Measurements from ENCODE around the gene PGGHG. TPM values are rescaled to one million over a fixed set of nuclear protein-coding genes. Genes with fewer than 3 reads are reported as not detected.

PGGHG gene
- total RNA-seq, 1 experiment from 2014 or later, result 9.5 TPM

- H3K36me3 Mint-ChIP-seq (ENCODE audit: insufficient read depth, unreplicated experiment), result peaks cover 8% of the 10 kb centered on the region
- peaks cover 2% of the 10 kb centered on the region for H3K4me1 Mint-ChIP-seq (ENCODE audit: low read depth, unreplicated experiment)
- no peak for DNase-seq
- CTCF ChIA-PET, result interaction anchor here (0.7 kb wide), 1 partner anchor 61 kb away, joined by 3 read pairs; no protein-coding TSS in a partner anchor
- no peaks in the 10 kb centered on the region for H3K9me3 Mint-ChIP-seq (ENCODE audit: low read depth, unreplicated experiment)
- no TSS peak for BruUV-seq (replicated peaks)
- no peak for TF ChIP-seq CTCF (IDR thresholded peaks at IDR 0.05; ENCODE audit: unreplicated experiment)
- H3K27me3 Mint-ChIP-seq (ENCODE audit: unreplicated experiment), result peaks cover 47% of the 10 kb centered on the region
- intact Hi-C loops (cut with micrococcal nuclease; ENCODE audit: unreplicated experiment), result no loop called here
- no peak overlapping the region for H3K27ac Mint-ChIP-seq (ENCODE audit: unreplicated experiment)
- no peak overlapping the region for H3K4me3 Mint-ChIP-seq (ENCODE audit: low read depth, unreplicated experiment)
These were observed 56.1 kb downstream of the PGGHG start for GRCh38 chr11:344836-345578.

Other genes with a start within 250 kb of the PGGHG start
- gene SCGB1C1, start 96.0 kb upstream of the PGGHG start, total RNA-seq (2022), result not detected in 2 replicates
- 47.8 and 59.0 TPM in 2 replicates for gene BET1L, start 81.7 kb upstream of the PGGHG start, total RNA-seq (2022)
- 73.0 and 84.1 TPM in 2 replicates for gene RIC8A, start 81.4 kb upstream of the PGGHG start, total RNA-seq (2022)
- 19.2 and 19.7 TPM in 2 replicates for gene SIRT3, start 52.8 kb upstream of the PGGHG start, total RNA-seq (2022)
- 165 and 172 TPM in 2 replicates for gene PSMD13, start 52.1 kb upstream of the PGGHG start, total RNA-seq (2022)
- gene NLRP6, start 10.7 kb upstream of the PGGHG start, total RNA-seq (2022), result not detected in 2 replicates
- gene IFITM5, start 10.4 kb downstream of the PGGHG start, total RNA-seq (2022), result not detected in 2 replicates
- gene IFITM2, start 18.7 kb downstream of the PGGHG start, total RNA-seq (2022), result 29.1 and 117 TPM in 2 replicates
- 45.6 and 179 TPM in 2 replicates for gene IFITM1, start 24.9 kb downstream of the PGGHG start, total RNA-seq (2022)
- 264 and 492 TPM in 2 replicates for gene IFITM3, start 31.7 kb downstream of the PGGHG start, total RNA-seq (2022)
- 1.9 and 4.6 TPM in 2 replicates for gene B4GALNT4, start 80.4 kb downstream of the PGGHG start, total RNA-seq (2022)
- gene PKP3, start 105.1 kb downstream of the PGGHG start, total RNA-seq (2022), result 128 and 154 TPM in 2 replicates
- 76.3 and 83.6 TPM in 2 replicates for gene SIGIRR, start 125.9 kb downstream of the PGGHG start, total RNA-seq (2022)
- gene ANO9, start 152.9 kb downstream of the PGGHG start, total RNA-seq (2022), result 27.2 and 32.2 TPM in 2 replicates
- gene PTDSS2, start 161.2 kb downstream of the PGGHG start, total RNA-seq (2022), result 25.1 and 30.4 TPM in 2 replicates
- gene RNH1, start 218.1 kb downstream of the PGGHG start, total RNA-seq (2022), result 103 and 107 TPM in 2 replicates
- 42.1 and 47.9 TPM in 2 replicates for gene HRAS, start 246.4 kb downstream of the PGGHG start, total RNA-seq (2022)
- 2.2 and 2.6 TPM in 2 replicates for gene LRRC56, start 248.4 kb downstream of the PGGHG start, total RNA-seq (2022)

Measured in Calu3 (cell line).